ENCODE results near the gene HGF.

HGF gene

DNA sequence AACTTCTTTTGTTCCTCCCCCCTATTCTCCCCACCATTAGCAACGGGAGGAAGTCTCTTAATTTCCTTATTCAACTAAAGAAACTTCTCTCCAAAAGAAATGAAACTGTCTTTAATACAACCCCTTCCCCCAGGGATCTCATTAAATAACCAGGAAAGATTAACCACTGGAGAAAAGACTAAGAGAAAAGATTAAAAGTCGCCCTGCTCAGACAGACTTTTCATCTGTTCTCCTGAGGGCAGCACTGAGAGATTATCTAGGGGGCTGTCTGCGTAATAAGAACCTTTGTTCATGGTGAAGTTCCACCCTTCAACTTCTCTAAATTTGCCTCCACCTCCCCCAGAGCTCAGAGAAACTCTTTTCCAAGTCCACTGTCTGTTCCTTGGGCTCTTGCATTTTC is 105.5 kb downstream of the HGF start:
- no peak for DNase-seq
- in situ Hi-C loops (cut with HindIII; ENCODE audit: low pct_ligation_motif_present, low pct_unique_long_range_greater_than_20kb, low sequenced_read_pairs): no loop called here

DNA sequence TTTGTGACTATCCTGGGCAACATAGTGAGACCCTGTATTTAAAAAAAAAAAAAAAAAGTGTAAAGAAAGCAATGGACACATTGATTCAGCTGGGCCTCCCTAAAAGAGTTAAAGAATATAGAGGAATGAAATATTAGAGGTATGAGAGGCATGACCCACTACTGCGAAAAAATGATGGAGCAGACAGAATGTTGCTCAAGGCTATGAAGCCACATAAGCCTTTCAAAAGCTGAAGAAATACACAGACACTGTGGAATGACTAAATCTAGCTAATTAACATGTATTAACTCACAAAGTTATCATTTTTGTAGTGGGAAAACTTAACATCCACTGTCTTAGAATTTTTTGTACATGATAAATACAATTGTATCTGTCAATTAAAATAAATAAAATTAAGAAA is 107.3 kb downstream of the HGF start:
- in situ Hi-C loops (cut with HindIII; ENCODE audit: low pct_ligation_motif_present, low pct_unique_long_range_greater_than_20kb, low sequenced_read_pairs): no loop called here
- DNase-seq: no peak

DNA sequence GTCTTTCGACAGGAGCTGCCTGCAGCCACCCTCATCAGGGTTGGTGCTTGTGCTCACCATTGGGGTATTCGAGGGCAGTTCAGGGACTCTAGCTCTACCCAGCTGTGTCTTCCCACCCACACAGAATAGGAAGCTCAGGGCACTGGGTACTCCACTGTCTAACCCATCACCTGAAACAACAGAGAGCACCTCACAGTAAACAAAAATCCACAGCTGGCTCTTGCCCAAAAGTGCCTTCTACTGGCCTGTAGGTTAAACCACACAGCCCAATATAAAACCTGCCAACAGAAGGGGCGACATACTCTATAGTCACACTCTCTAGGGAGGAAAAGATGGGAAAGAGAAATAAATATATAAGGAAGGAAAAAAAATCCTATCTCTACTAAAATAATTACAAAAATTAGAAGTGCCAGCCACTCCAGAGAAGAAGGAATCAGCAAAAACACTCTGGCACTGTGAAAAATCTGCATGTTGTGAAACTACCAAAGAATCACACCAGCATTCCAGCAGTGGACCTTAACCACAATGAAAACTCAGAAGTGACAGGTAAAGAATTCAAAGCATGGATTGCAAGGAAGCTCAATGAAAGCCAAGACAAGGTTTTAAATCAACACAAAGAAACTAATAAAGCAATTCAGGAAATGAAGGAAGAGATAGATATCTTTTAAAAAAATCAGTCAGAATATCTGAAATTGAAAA is 110.0 kb downstream of the HGF start:
- in situ Hi-C loops (cut with HindIII; ENCODE audit: low pct_ligation_motif_present, low pct_unique_long_range_greater_than_20kb, low sequenced_read_pairs): no loop called here
- no peak for DNase-seq

DNA sequence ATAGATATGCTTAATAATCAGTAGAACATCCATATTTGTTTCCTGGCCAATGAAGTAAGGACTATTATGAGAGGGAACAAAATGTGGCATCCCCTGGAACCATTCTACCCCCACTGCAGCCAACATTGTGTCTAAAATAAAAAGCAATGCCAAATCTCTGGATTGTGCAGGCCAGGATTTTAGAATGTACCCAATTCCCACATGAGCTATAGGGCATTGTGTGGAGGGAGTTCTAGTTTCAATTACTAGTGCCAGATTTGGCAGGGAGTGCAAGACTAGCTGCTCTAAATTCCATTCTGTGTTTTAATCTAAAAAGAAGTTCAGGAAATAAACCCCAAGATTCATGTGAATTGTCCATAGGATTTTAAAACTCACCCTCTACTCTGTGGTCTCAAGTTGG is 112.3 kb downstream of the HGF start:
- in situ Hi-C loops (cut with HindIII; ENCODE audit: low pct_ligation_motif_present, low pct_unique_long_range_greater_than_20kb, low sequenced_read_pairs): no loop called here
- no peak for DNase-seq

DNA sequence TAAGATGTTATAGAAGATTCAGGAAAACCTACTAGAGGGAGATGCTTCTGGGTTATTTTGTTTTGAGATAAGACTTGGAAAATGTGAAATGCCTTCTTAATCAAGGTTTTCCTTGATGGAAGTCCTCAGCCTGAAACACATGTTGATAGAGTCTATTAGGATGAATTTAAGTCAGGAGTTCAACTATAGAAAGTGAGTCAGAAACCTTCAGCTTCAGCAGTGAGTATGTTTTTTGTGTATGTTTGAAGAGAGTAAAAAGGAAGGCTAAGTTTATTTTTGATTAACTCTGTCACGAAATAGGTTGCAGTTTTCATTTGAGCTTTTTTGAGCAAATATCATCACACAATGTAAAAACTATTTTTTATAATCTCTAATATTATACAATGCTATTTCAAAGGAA is 114.6 kb downstream of the HGF start:
- DNase-seq: no peak
- in situ Hi-C loops (cut with HindIII; ENCODE audit: low pct_ligation_motif_present, low pct_unique_long_range_greater_than_20kb, low sequenced_read_pairs): no loop called here

DNA sequence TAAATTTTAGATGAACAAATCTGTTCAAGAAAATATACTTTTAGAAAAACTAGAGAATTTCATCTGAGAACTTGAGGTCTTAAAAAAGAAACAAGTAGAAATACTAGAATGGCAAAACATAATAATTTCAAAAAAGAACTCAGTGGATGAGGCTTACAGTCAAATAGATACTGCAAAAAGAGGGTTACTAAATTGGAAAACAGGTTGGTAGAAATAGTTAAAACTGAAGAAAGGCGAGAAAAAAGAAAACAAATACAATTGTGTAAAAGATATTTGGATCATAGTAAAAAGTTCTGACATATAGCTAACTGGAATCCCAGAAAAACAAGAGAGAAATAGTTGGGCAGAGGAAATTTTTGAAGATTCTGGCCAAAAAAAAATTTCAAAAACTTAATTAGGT is 117.6 kb downstream of the HGF start:
- in situ Hi-C loops (cut with HindIII; ENCODE audit: low pct_ligation_motif_present, low pct_unique_long_range_greater_than_20kb, low sequenced_read_pairs): no loop called here

More for the DNA sequence above, 117.6 kb downstream of the HGF start:
- DNase-seq: no peak
